Subcutaneous abdominal adipose tissue (tissue), 5 donors: ENCODE data around the gene TICRR.

Experiments used
- H3K27ac ChIP-seq: one replicate; pipeline ENCODE4 v1.7.0; 2013; ENCODE audit warnings: low read depth, mild to moderate bottlenecking, inconsistent platforms, low read length, moderate library complexity
- H3K27me3 ChIP-seq, 5 donors: one replicate each; pipeline ENCODE4 v1.7.0; 2013; ENCODE audit warnings: low read length in 5 of 5, inconsistent platforms in 1 of 5; ENCODE audit not compliant: control insufficient read depth in 5 of 5, insufficient read depth in 4 of 5
- H3K36me3 ChIP-seq, 5 donors: one replicate each; pipeline ENCODE4 v1.7.0; 2013; ENCODE audit warnings: low read length in 5 of 5; ENCODE audit not compliant: control insufficient read depth in 5 of 5, insufficient read depth in 5 of 5
- H3K4me1 ChIP-seq, 5 donors: one replicate each; pipeline ENCODE4 v1.7.0; 2013; ENCODE audit warnings: low read length in 5 of 5, mild to moderate bottlenecking in 3 of 5, moderate library complexity in 1 of 5; ENCODE audit not compliant: control insufficient read depth in 5 of 5, insufficient read depth in 5 of 5
- H3K4me3 ChIP-seq, 5 donors: one replicate each; pipeline ENCODE4 v1.7.0; 2013; ENCODE audit warnings: low read length in 5 of 5, low read depth in 1 of 5
- H3K9ac ChIP-seq, 5 donors: one replicate each; pipeline ENCODE4 v1.7.0; 2013; ENCODE audit warnings: low read length in 5 of 5, mild to moderate bottlenecking in 4 of 5, moderate library complexity in 3 of 5
- H3K9me3 ChIP-seq, 5 donors: one replicate each; pipeline ENCODE4 v1.7.0; 2013; ENCODE audit warnings: low read length in 5 of 5; ENCODE audit not compliant: control insufficient read depth in 5 of 5
- donor health status: healthy.
- donor health status: healthy.
- donor health status: healthy.
- donor health status: healthy.
- donor health status: healthy.

Gene TICRR

GRCh38 chr15:89640245-89640644 is 65.0 kb downstream of the TICRR start:
- Histone ChIP-seq H3K4me3 (no peak overlapping the region), H3K27me3 (no peaks in the 10 kb centered on the region), H3K9me3 (no peaks in the 10 kb centered on the region), H3K27ac (no peak overlapping the region), H3K4me1 (no peaks in the 10 kb centered on the region), H3K36me3 (peaks cover 0 to 24% (median 10%) of the 10 kb centered on the region in 5 donors), H3K9ac (no peak overlapping the region)

- no peaks in the 10 kb centered on the region for H3K27me3 ChIP-seq
- no peaks in the 10 kb centered on the region for H3K4me1 ChIP-seq
- H3K27ac ChIP-seq = no peak overlapping the region
- no peak overlapping the region for H3K4me3 ChIP-seq
- H3K9ac ChIP-seq = no peak overlapping the region
- no peaks in the 10 kb centered on the region for H3K9me3 ChIP-seq
- peaks cover 0 to 27% (median 13%) of the 10 kb centered on the region in 5 donors for H3K36me3 ChIP-seq
Measured at GRCh38 chr15:89641053-89641452, 65.8 kb downstream of the TICRR start.

GRCh38 chr15:89642106-89642505 is 66.8 kb downstream of the TICRR start:
- Histone ChIP-seq H3K9me3 (no peaks in the 10 kb centered on the region), H3K9ac (no peak overlapping the region), H3K4me3 (no peak overlapping the region), H3K27ac (no peak overlapping the region), H3K36me3 (peaks cover 0 to 27% (median 15%) of the 10 kb centered on the region in 5 donors), H3K27me3 (no peaks in the 10 kb centered on the region), H3K4me1 (peaks cover 0 to 3% (median under 1%) of the 10 kb centered on the region in 5 donors)

- Histone ChIP-seq H3K4me1 (peaks cover 0 to 7% (median 4%) of the 10 kb centered on the region in 5 donors), H3K36me3 (peaks cover 0 to 25% (median 15%) of the 10 kb centered on the region in 5 donors), H3K27ac (no peak overlapping the region), H3K9ac (no peak overlapping the region), H3K4me3 (no peak overlapping the region), H3K9me3 (no peaks in the 10 kb centered on the region), H3K27me3 (no peaks in the 10 kb centered on the region)
Measured at GRCh38 chr15:89645680-89646079, 70.4 kb downstream of the TICRR start.

- Histone ChIP-seq H3K36me3 (peaks cover 0 to 17% (median 15%) of the 10 kb centered on the region in 5 donors), H3K9ac (no peak overlapping the region), H3K9me3 (no peaks in the 10 kb centered on the region), H3K27ac (no peak overlapping the region), H3K4me3 (no peak overlapping the region), H3K27me3 (no peaks in the 10 kb centered on the region), H3K4me1 (peaks cover 0 to 7% (median 4%) of the 10 kb centered on the region in 5 donors)
Measured at GRCh38 chr15:89646416-89647141, 71.3 kb downstream of the TICRR start.

GRCh38 chr15:89647191-89647851 is 72.1 kb downstream of the TICRR start:
- Histone ChIP-seq H3K36me3 (peaks cover 0 to 11% (median 8%) of the 10 kb centered on the region in 5 donors), H3K4me3 (peak overlapping the region in 1 of 5 donors; percentile 23), H3K9me3 (no peaks in the 10 kb centered on the region), H3K27ac (no peak overlapping the region), H3K27me3 (no peaks in the 10 kb centered on the region), H3K9ac (no peak overlapping the region), H3K4me1 (peaks cover 0 to 7% (median 4%) of the 10 kb centered on the region in 5 donors)

GRCh38 chr15:89648106-89649012 is 73.1 kb downstream of the TICRR start:
- peaks cover 0 to 4% (median 0%) of the 10 kb centered on the region in 5 donors for H3K27me3 ChIP-seq
- H3K27ac ChIP-seq = no peak overlapping the region
- peaks cover 0 to 7% (median 4%) of the 10 kb centered on the region in 5 donors for H3K4me1 ChIP-seq
- H3K36me3 ChIP-seq = peaks cover 0 to 11% (median 7%) of the 10 kb centered on the region in 5 donors
- no peak overlapping the region for H3K4me3 ChIP-seq
- no peaks in the 10 kb centered on the region for H3K9me3 ChIP-seq
- H3K9ac ChIP-seq = no peak overlapping the region

- H3K9ac ChIP-seq = no peak overlapping the region
- no peak overlapping the region for H3K27ac ChIP-seq
- H3K36me3 ChIP-seq = peaks cover 0 to 11% (median 5%) of the 10 kb centered on the region in 5 donors
- H3K4me3 ChIP-seq = no peak overlapping the region
- H3K27me3 ChIP-seq = peaks cover 0 to 4% (median 0%) of the 10 kb centered on the region in 5 donors
- no peaks in the 10 kb centered on the region for H3K9me3 ChIP-seq
- H3K4me1 ChIP-seq = peaks cover 0 to 7% (median 4%) of the 10 kb centered on the region in 5 donors
Measured at GRCh38 chr15:89649013-89649625, 73.8 kb downstream of the TICRR start.

- Histone ChIP-seq H3K9me3 (no peaks in the 10 kb centered on the region), H3K27ac (no peak overlapping the region), H3K36me3 (peaks cover 0 to 10% (median 5%) of the 10 kb centered on the region in 5 donors), H3K4me1 (peaks cover 0 to 13% (median 10%) of the 10 kb centered on the region in 5 donors), H3K9ac (no peak overlapping the region), H3K4me3 (no peak overlapping the region), H3K27me3 (peaks cover 0 to 6% (median 0%) of the 10 kb centered on the region in 5 donors)
Measured at GRCh38 chr15:89649716-89650115, 74.4 kb downstream of the TICRR start.
